Neutrophil (primary cell): Measurements from ENCODE around the gene C1QA.

Experiments
- H3K27ac ChIP-seq: fragments of 200-600 bp; sonication (generic); 2 replicates; pipeline ENCODE4 v1.5.1; 2016; ENCODE audit warnings: mild to moderate bottlenecking, moderate library complexity
- H3K27me3 ChIP-seq: fragments of 200-600 bp; sonication (generic); 2 replicates; pipeline ENCODE4 v1.6.0; 2016; ENCODE audit warnings: mild to moderate bottlenecking
- H3K36me3 ChIP-seq: fragments of 200-600 bp; sonication (generic); 2 replicates; pipeline ENCODE4 v1.5.1; 2017
- H3K4me1 ChIP-seq, 2 experiments: fragments of 200-600 bp in 1 of 2; sonication (generic) in 1 of 2; 1 replicate in 1 of 2; 2 replicates in 1 of 2; pipeline versions ENCODE4 v1.5.1 to v1.6.1; 2013 to 2016; ENCODE audit warnings: low read depth in 1 of 2, low read length in 1 of 2, mild to moderate bottlenecking in 1 of 2, moderate library complexity in 1 of 2; ENCODE audit not compliant: control insufficient read depth in 1 of 2, insufficient read depth in 1 of 2
- H3K4me3 ChIP-seq, 2 experiments: fragments of 200-600 bp in 1 of 2; sonication (generic) in 1 of 2; 1 replicate in 1 of 2; 2 replicates in 1 of 2; pipeline ENCODE4 v1.5.1; 2013 to 2016; ENCODE audit warnings: low read depth in 1 of 2, low read length in 1 of 2, mild to moderate bottlenecking in 1 of 2, moderate library complexity in 1 of 2
- H3K9me3 ChIP-seq: fragments of 200-600 bp; sonication (generic); 2 replicates; pipeline ENCODE4 v1.5.1; 2016
- TF ChIP-seq, protein P1 (sequence below): fragments of 200-600 bp; sonication (generic); IDR thresholded peaks from 2 replicates; pipeline ENCODE4 v1.5.1; 2016; ENCODE audit warnings: antibody characterized with exemption

The C1QA gene

DNA sequence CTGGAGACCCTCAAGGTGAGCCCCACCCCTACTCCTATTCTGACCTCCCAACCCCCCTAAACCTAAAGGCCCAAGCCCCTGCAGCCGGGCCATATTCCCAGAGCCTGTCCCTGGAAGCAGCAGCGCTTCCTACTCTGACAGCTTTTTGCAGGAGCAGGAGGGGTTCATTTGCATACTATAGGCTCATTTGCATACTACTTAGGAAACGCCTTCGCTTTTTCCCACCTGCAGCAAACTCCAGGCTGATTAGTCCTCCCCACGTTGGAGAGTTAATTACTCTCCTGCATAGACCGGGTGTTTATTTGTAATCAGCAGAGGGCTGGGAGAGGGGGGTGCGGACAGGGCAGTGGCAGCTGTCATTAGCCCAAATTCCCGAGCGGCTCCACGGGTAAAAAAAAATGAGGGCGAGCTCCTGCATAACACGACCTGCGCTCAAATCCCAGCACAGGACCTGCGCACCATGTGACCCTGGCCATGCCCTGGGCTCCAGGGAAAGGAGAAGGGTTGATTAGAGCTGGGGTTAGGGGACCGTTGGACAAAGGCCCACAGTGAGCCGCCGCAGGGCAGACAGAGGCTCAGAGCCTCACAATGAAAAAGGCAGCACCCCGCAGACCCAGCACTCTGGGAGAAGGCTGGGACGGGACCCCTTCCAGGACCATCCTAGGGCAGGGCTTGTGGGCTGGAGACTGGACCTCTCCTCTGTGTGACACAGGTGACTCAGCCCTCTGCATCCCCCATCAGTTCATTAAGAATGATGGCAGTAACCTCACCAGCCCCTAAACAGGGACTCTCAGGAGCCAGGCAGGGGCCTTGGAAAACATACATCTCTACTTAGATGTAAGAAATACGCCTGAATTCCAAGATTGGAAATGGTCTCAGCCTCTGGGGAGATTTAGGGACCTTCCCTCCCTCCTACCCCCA lies 9.9 kb upstream of the C1QA start:
- H3K27ac ChIP-seq: no peak overlapping the region
- H3K4me1 ChIP-seq: no peaks in the 10 kb centered on the region
- no peaks in the 10 kb centered on the region for H3K9me3 ChIP-seq
- H3K36me3 ChIP-seq: no peaks in the 10 kb centered on the region
- TF ChIP-seq, protein P1, sequence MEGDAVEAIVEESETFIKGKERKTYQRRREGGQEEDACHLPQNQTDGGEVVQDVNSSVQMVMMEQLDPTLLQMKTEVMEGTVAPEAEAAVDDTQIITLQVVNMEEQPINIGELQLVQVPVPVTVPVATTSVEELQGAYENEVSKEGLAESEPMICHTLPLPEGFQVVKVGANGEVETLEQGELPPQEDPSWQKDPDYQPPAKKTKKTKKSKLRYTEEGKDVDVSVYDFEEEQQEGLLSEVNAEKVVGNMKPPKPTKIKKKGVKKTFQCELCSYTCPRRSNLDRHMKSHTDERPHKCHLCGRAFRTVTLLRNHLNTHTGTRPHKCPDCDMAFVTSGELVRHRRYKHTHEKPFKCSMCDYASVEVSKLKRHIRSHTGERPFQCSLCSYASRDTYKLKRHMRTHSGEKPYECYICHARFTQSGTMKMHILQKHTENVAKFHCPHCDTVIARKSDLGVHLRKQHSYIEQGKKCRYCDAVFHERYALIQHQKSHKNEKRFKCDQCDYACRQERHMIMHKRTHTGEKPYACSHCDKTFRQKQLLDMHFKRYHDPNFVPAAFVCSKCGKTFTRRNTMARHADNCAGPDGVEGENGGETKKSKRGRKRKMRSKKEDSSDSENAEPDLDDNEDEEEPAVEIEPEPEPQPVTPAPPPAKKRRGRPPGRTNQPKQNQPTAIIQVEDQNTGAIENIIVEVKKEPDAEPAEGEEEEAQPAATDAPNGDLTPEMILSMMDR: no peak
- no peak overlapping the region for H3K4me3 ChIP-seq
- peaks cover 76% of the 10 kb centered on the region for H3K27me3 ChIP-seq

DNA sequence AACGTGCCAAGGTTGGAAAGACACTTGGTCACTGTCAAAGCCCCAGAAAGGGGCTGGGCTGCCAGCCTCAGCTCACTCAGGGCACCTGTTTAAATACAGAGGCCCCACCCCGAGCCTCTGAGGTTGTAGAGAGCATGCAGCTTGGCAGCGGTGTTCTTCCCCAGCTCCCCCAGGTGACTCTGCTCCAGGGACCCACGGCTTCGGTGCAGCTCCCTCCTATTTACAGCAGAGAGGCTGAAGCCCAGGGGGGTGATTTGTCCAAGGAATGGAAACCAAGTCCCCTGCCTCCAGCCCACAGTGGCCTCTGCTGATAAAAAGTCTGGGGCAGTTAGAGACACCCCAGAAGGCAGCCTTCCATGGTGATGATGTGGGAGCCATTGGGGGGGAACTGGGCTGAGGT lies 9.1 kb upstream of the C1QA start:
- TF ChIP-seq, protein P1: no peak
- Histone ChIP-seq H3K27ac (no peak overlapping the region), H3K27me3 (peaks cover 72% of the 10 kb centered on the region), H3K4me1 (no peaks in the 10 kb centered on the region), H3K36me3 (no peaks in the 10 kb centered on the region), H3K9me3 (no peaks in the 10 kb centered on the region), H3K4me3 (no peak overlapping the region)

DNA sequence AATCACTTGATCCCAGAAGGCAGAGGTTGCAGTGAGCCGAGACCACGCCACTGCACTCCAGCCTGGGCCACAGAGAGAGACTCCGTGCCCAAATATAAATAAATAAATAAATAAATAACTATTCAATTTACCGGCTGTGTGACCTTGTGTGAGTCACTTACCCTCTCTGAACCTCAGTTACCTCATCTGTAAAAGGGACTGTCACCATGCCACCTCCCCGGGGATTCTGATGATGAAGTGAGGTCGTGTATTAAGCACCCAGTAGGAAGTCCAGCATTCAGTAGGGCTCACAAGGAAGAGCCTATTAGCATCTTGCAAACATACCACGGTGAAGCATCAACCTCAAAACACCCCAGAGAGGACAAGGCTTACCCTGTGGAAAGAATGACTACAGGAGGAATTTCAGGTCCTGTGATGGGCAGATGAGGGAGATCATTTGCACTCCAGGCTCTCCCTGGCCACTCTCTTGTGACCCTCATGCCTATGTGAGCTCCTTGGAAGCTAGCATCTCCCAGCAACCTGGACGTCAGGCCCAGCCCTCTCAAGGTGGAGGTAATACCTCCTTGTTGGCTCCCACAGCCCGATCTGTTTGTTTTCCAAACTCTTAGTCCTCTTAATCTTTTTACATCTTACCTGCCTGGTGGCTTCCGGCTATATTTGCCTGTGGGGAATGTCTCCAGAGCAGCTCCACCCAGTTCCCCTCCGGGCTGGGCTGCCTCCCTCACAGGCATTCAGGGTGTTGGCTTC lies 7.6 kb upstream of the C1QA start:
- TF ChIP-seq, protein P1: no peak
- no peaks in the 10 kb centered on the region for H3K9me3 ChIP-seq
- no peak overlapping the region for H3K27ac ChIP-seq
- H3K36me3 ChIP-seq: no peaks in the 10 kb centered on the region
- H3K27me3 ChIP-seq: peaks cover 74% of the 10 kb centered on the region
- H3K4me3 ChIP-seq: no peak overlapping the region
- no peaks in the 10 kb centered on the region for H3K4me1 ChIP-seq

DNA sequence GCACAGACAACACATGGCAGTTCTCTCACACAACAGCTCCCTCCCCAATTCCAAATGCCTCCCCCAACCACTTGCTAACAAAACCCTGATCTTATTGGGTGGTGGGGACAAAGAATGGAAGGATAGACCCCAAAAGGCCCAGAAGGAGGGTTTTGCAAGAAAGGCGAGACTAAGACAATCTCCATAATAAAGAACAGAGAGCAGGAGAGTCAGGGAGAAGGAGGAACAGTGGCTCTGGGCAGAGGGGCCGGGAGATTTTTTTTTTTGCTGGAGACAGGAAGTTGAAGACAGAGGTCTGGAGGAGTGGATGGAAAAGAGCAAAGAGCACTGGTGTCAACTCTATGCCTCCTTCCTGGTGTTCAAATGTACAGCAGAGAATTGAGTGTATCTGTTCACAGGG lies 6.5 kb upstream of the C1QA start:
- Histone ChIP-seq H3K4me3 (no peak overlapping the region), H3K27ac (no peak overlapping the region), H3K36me3 (no peaks in the 10 kb centered on the region), H3K27me3 (peaks cover 69% of the 10 kb centered on the region), H3K9me3 (no peaks in the 10 kb centered on the region), H3K4me1 (no peaks in the 10 kb centered on the region)
- TF ChIP-seq, protein P1: no peak

DNA sequence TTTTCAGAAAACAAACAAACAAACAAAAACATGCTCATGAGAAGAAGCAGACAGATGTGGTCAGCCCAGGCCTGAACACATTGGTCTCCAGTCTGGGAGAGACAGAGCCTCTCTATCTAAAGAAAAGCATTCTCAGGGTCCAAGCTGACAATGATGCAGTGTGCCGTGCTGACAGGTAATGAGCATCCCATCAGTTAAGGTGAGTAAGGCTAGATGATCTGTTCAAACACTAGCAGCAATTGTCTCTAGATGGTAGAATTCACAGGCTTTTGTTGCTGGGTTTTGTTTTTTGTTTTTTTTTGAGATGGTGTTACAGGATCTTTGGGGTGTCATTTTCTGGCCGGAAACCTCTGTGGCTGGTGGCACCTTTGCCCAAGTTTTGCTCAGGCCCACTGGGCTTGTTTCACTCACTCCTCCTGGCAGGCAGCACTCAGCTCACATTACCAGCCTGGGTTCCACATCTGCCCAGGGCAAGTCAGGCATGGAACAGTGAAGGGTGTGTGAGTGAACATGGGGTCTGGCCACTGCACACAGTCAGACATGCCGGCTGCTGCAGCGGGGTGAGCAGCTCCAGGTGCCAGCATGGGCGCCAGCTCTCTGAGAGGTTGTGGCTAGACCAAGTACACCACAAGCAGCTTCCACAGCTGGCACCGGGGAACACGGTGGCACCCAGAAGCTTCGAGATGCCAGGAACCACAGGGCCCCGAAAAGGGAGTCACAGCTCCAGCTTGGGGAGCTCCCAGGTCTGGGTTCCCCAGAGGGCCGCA lies 2.5 kb upstream of the C1QA start:
- Histone ChIP-seq H3K27me3 (peaks cover 36% of the 10 kb centered on the region), H3K9me3 (no peaks in the 10 kb centered on the region), H3K4me3 (no peak overlapping the region), H3K36me3 (no peaks in the 10 kb centered on the region), H3K4me1 (no peaks in the 10 kb centered on the region), H3K27ac (no peak overlapping the region)
- TF ChIP-seq, protein P1: no peak
